NT2/D1 (cell line): Measurements from ENCODE around the gene EFNA2.

Source experiments
- SUZ12 ChIP-seq: IDR thresholded peaks from 2 replicates; pipeline ENCODE4 v1.6.1; 2011; ENCODE audit not compliant: insufficient read length, insufficient read depth; ENCODE audit errors: extremely low read depth
- YY1 ChIP-seq: IDR thresholded peaks from 2 replicates; pipeline ENCODE4 v1.6.1; 2011; ENCODE audit not compliant: insufficient read length, insufficient read depth
- ZNF274 ChIP-seq: IDR thresholded peaks from 2 replicates; pipeline ENCODE4 v1.6.1; 2011; ENCODE audit warnings: mild to moderate bottlenecking, low read depth, low read length

DNA sequence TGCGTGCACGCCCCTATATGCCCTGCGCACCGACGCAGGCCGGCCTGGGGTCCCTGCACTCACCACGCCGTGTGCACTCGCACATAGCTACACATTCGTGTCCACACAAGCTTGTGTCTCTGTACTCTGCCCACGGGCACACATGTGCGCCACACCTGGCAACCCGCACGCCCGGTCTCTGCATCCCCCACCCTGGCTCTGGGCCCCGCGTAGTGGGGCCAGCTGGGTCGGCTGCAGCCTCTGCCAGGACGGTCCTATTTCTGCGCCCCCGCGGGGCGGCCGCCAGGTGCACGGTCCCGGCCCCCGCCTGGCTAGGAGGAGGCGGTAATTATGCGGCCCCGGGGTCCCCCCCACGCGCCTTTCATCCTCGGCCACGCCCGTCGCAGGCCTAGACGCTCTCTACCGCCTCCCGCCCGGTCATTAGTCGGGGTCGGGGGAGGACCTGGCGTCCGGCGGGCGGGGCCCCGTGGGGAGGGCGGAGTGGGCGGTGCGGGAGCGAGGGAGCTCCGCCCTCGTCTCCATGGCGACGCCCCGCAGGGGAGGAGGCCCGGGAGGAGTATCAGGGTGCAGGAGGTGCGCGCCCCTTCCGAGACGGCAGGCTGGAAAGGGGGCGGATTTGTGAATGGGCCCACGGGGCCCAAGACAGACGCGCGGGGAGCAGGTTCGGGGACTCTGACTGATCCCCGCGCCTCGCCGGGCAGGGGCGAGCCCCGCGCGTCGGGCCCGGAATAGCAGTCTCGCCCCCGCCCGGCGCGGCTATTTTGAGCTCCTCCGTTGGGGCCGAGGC lies 19.4 kb upstream of the EFNA2 start:
- TF ChIP-seq SUZ12 (no peak), YY1 (no peak), ZNF274 (no peak)
